ENCODE measurements around the gene UBAP1L. TPM values are rescaled to one million over a fixed set of nuclear protein-coding genes. Genes with fewer than 3 reads are reported as not detected.

The UBAP1L gene
- total and polyA plus RNA-seq, 8 donors = 1.8 to 5.3 (median 3.0) TPM; not detected in 2

DNA sequence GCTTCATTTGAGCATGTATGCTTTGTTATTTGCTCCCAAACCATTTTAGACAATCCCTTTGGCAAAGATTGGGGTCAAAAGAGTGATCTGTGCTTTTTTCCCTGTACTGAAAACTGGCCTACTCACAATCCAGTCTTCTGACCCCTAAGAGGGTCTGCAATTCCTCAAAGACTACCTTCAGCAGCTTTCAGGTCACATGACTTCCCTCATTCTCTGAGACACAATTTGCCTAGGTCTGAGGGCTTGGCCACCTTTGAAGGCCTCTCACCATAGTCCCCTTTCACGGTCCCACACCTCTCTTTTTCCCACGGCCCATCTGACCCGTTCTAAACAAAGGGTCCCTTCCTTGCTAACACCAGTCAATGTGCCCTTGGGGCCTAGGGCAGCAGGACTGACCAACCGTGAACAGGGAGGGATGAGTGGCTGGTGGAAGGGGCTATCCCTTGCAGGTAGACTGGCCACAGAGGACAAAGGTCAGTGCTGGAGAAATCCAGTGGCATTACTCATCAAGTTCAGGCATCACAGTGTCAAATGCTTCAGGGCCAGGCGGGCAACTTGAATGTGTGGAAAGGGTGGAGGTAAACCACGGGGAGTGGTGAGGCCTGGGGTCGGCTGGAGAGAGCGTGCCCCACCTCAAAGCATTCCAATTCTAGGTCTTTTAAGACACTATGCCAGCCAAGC lies 58.0 kb downstream of the UBAP1L start:
- WGBS, 5 donors = 60 to 66% (median 62%) methylated on average over 8 of the region's 8 CpGs
- peak; percentile 54 to 56 for DNase-seq
- Histone ChIP-seq H3K4me3 (no peak overlapping the region), H3K27ac (peak overlapping the region in 1 of 5 donors; percentile 45), H3K4me1 (peaks cover 0 to 51% (median 9%) of the 10 kb centered on the region in 4 donors), H3K27me3 (no peaks in the 10 kb centered on the region), H3K36me3 (peaks cover 0 to 23% (median 7%) of the 10 kb centered on the region in 4 donors), H3K9me3 (no peaks in the 10 kb centered on the region)
- TF ChIP-seq EP300 (IDR thresholded peaks at IDR 0.05) = no peak
- no peak for TF ChIP-seq POLR2AphosphoS5 (IDR thresholded peaks at IDR 0.05)
- TF ChIP-seq, protein P1, sequence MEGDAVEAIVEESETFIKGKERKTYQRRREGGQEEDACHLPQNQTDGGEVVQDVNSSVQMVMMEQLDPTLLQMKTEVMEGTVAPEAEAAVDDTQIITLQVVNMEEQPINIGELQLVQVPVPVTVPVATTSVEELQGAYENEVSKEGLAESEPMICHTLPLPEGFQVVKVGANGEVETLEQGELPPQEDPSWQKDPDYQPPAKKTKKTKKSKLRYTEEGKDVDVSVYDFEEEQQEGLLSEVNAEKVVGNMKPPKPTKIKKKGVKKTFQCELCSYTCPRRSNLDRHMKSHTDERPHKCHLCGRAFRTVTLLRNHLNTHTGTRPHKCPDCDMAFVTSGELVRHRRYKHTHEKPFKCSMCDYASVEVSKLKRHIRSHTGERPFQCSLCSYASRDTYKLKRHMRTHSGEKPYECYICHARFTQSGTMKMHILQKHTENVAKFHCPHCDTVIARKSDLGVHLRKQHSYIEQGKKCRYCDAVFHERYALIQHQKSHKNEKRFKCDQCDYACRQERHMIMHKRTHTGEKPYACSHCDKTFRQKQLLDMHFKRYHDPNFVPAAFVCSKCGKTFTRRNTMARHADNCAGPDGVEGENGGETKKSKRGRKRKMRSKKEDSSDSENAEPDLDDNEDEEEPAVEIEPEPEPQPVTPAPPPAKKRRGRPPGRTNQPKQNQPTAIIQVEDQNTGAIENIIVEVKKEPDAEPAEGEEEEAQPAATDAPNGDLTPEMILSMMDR (IDR thresholded peaks at IDR 0.05) = no peak
- TF ChIP-seq POLR2A (IDR thresholded peaks at IDR 0.05) = no peak
- intact Hi-C loops (cut with DNase I; ENCODE audit: low total_unique reads) = no loop called here

DNA sequence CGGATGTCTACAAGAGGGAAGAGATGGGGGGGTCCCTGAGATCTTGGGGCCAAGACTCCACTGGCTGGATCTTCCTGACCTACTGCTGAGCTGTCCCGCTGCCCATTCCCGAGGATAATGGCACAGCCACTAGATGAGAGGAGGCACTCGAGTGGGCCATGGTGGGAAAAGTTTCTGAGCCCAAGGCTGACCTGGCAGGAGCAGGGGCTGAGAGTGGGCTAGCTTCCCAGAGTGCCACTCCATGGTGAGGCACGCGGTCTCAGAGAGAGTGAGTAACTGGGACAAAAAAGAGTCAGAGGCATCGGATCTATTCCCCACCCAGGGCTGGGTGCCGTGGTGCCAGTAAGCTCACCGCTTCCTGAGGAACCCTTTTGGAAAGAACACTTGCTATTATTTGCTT lies 58.9 kb downstream of the UBAP1L start:
- Histone ChIP-seq H3K27me3 (no peaks in the 10 kb centered on the region), H3K4me3 (no peak overlapping the region), H3K4me1 (peaks cover 0 to 46% (median 9%) of the 10 kb centered on the region in 4 donors), H3K27ac (peak overlapping the region in 2 of 5 donors; percentile 18 to 29), H3K36me3 (peaks cover 0 to 30% (median 7%) of the 10 kb centered on the region in 4 donors), H3K9me3 (no peaks in the 10 kb centered on the region)
- no peak for TF ChIP-seq POLR2AphosphoS5 (IDR thresholded peaks at IDR 0.05)
- no peak for TF ChIP-seq EP300 (IDR thresholded peaks at IDR 0.05)
- 76 to 89% (median 86%) methylated on average over 9 of the region's 9 CpGs for WGBS, 5 donors
- intact Hi-C loops (cut with DNase I; ENCODE audit: low total_unique reads) = no loop called here
- no peak for DNase-seq

DNA sequence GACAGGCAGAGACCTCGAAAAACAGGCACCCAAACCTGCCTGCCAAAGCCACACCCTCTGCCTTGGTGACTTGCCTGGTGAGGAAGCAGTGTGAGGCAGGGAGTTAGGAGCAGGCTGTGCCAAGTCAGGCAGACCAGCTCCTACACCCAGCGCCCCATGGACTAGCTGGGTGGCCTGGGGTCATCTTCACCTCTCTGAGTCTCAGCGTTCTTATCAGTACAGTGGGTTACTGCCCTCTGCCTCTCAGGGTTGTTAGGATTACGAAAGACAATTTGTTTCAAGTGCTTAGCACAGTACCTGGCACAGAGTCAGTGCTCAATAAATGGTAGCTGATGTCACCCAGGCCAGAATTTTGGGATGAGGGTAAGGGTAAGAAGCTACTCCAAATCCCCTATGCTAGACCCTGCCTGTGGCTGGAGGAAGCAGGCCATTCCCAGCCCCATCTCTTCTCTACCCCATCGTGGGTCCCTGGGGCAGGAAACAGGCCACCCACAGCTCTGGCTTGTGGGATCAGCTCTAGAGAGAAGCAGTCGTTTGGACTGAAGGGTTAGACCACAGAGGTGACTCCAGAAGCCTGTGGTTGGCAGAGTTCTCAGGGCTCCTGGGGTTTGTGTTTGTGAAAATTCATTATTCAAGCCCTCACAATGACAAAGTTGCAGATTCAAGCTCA lies 59.7 kb downstream of the UBAP1L start:
- peak overlapping the region in 2 of 5 donors; percentile 18 to 29 for H3K27ac ChIP-seq
- TF ChIP-seq EP300 (IDR thresholded peaks at IDR 0.05) = no peak
- TF ChIP-seq, protein P1 (IDR thresholded peaks at IDR 0.05) = no peak
- no peak for TF ChIP-seq POLR2A (IDR thresholded peaks at IDR 0.05)

DNA sequence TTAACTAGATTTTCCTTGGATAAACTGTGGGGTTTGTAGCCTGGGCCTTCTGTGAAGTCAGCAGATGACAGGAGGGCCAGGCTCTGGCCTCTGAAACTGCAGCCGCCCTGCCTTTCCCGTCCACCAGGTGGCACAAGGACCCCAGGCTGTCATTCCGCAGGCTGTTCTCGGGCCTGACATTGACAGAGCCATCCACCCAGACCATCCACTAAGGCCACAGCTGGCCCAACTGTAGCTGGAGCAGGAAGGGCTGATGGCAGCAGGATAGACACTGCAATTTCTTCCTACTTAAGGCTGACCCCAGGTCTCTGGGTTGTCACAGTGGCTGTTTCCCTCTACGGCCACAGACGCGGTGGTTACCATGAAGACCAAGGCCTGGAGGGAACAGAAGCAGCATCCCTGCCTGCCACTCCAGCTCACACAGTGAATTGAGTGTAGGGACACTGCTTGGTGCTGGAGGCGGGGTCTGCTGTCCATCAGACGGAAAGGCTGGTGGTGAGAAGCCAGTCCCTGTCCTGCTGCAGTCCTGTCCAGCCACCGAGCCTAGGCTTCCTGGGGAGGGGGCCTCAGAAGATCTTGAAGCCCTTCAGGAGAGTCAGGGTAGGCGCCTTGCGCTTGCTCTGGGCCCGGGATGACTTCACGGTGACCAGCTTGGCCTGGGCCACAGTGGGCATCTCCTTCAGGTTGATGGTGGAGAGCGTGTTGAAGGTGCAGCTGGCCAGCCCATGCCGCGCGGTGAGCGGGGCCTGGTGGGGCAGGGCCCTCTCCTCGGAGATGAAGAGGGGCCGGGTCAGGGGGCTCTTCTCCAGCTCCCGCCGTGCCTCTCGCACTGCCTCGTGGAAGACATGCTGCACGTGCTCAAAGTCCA lies 60.4 kb downstream of the UBAP1L start:
- intact Hi-C loops (cut with DNase I; ENCODE audit: low total_unique reads) = no loop called here
- H3K9me3 ChIP-seq = no peaks in the 10 kb centered on the region
- H3K27ac ChIP-seq = peak overlapping the region in 1 of 5 donors; percentile 18
- peak; percentile 80 to 90 for DNase-seq
- TF ChIP-seq EP300 (IDR thresholded peaks at IDR 0.05) (no peak), POLR2AphosphoS5 (IDR thresholded peaks at IDR 0.05) (peak in 1 of 3 donors; percentile 64), POLR2A (IDR thresholded peaks at IDR 0.05) (no peak)
- TF ChIP-seq, protein P1 (IDR thresholded peaks at IDR 0.05) = peak in 5 of 7 experiments; percentile 81 to 94 (median 89)
- H3K36me3 ChIP-seq = peaks cover 0 to 30% (median 7%) of the 10 kb centered on the region in 4 donors
- H3K4me3 ChIP-seq = no peak overlapping the region
- H3K4me1 ChIP-seq = peaks cover 8 to 46% (median 16%) of the 10 kb centered on the region in 4 donors
- WGBS, 5 donors = 55 to 72% (median 70%) methylated on average over 10 to 26 of the region's 26 CpGs
- H3K27me3 ChIP-seq = no peaks in the 10 kb centered on the region

More for the DNA sequence above, 59.7 kb downstream of the UBAP1L start:
- intact Hi-C loops (cut with DNase I; ENCODE audit: low total_unique reads) = no loop called here
- Histone ChIP-seq H3K9me3 (no peaks in the 10 kb centered on the region), H3K27me3 (no peaks in the 10 kb centered on the region), H3K4me3 (no peak overlapping the region), H3K4me1 (peaks cover under 1 to 39% (median 10%) of the 10 kb centered on the region in 4 donors), H3K36me3 (peaks cover 0 to 30% (median 7%) of the 10 kb centered on the region in 4 donors)
- peak in 1 of 2 donors; percentile 48 for DNase-seq
- 39 to 56% (median 43%) methylated on average over 5 to 6 of the region's 6 CpGs for WGBS, 5 donors
